Regular cardiac myocyte (primary cell): ENCODE data around the gene NCMAP. TPM values are rescaled to one million over a fixed set of nuclear protein-coding genes. Genes with fewer than 3 reads are reported as not detected.

Experiments
- total RNA-seq: library from RNA; depleted of rRNA; stranded (reverse); fragments of >200 nt; gene quantifications from 2 replicates; pipeline ENCODE4 v1.2.3, GENCODE V29; 2014

Gene NCMAP
- not detected in 2 replicates for total RNA-seq

GRCh38 chr1:24555591-24556413 is at the start of gene NCMAP:
Gene NCMAP, plus strand, starts transcription at chr1:24556087. Its CDS starts 39,344 bp downstream, at chr1:24595431.

GRCh38 chr1:24642481-24643362 is 86.8 kb downstream of the NCMAP start, which contains the start of gene SRRM1:
Gene SRRM1, plus strand, starts transcription at chr1:24643302. Its CDS starts 25 bp downstream, at chr1:24643327.

Other genes starting within 250 kb of the NCMAP start
- under 0.01 and 0.38 TPM in 2 replicates for gene GRHL3, start 236.7 kb upstream of the NCMAP start, total RNA-seq
- 3.8 and 5.1 TPM in 2 replicates for gene STPG1, start 142.3 kb upstream of the NCMAP start, total RNA-seq
- 59.4 and 66.8 TPM in 2 replicates for gene NIPAL3, start 140.3 kb upstream of the NCMAP start, total RNA-seq
- 2.5 and 3.7 TPM in 2 replicates for gene RCAN3, start 53.3 kb upstream of the NCMAP start, total RNA-seq
- 23.2 and 34.7 TPM in 2 replicates for gene SRRM1, start 87.2 kb downstream of the NCMAP start, total RNA-seq
- gene CLIC4, start 189.4 kb downstream of the NCMAP start, total RNA-seq = 403 and 463 TPM in 2 replicates